NCI-H748 (cell line): ENCODE measurements around the gene TMEM80.

Experiments used
- DNase-seq: peaks from one replicate; lab custom pipeline; 2025; ENCODE audit not compliant: unreplicated experiment; lab: John Stamatoyannopoulos, UW

TMEM80 gene

GRCh38 chr11:742571-743201, 47.1 kb downstream of the TMEM80 start:
- DNase-seq, result no peak

GRCh38 chr11:745428-745827, 49.8 kb downstream of the TMEM80 start:
- no peak for DNase-seq

DNA sequence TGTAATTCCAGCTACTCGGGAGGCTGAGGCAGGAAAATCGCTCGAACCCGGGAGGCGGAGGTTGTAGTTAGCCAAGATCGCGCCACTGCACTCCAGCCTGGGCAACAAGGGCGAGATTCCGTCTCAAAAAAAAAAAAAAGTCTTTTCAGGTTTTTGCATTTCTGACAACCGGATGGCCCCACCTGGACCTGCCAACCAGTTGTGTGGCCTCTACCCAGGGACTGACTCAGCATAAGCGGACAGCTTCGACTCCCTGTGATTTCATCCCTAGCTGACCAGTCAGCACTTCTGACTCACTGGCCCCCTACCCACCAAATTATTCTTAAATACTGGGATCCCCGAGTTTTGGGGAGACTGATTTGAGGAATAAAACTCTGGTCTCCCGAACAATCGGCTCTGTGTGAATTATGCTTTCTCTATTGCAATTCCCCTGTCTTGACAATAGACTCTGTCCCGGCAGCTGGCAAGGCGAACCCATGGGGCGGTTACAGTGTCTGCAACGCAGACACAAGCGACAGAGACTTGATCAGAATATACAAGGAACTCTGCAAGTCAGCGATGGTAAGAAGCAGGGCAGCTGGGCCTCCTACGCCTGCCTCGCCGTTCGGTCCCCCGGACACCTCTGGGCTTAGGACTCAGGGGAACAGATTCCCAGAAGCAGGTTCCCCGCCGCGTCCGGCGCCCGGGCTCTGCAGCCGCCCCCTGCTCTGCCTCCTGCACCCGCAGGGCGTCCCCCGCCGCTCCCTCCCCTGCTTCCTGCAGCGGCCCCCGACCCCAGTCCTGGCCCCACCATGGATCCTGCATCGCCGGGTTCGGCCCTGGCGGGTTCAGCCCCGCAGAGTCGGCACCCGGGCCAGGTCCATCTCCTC, 50.9 kb downstream of the TMEM80 start:
- DNase-seq, result peak; percentile 69

GRCh38 chr11:747158-748006, 51.8 kb downstream of the TMEM80 start, which contains the start of gene TALDO1:
TSS of gene TALDO1 (plus strand) at chr11:747464. CDS start at chr11:747482, 18 bp downstream.
- peak; percentile 91 for DNase-seq

- peak; percentile 18 for DNase-seq
Observed at GRCh38 chr11:748007-748359, 52.4 kb downstream of the TMEM80 start.

DNA sequence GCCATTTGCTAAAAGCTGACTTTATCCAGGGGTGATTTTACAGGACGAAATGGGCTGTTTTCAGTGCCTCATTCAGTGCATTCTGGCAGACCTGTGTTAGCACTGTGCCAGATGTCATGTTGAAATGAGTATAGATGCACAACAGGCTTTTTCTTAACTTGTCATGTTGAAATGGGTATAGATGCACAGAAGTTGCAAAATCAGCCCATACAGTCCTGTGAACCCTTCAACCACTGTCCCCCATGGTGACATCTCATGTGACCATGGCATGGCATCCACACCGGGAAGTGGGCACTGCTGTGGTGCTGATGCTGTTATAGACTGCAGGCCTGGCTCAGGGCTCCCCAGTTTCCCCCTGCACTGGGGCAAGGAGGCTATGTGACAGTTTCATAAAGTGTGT, 54.1 kb downstream of the TMEM80 start:
- no peak for DNase-seq
